ENCODE measurements around the gene ECHS1. TPM values are rescaled to one million over a fixed set of nuclear protein-coding genes. Genes with fewer than 3 reads are reported as not detected.
"Not testable (repeated sequence)": the region's sequence is repeated elsewhere in the genome, so short reads cannot be mapped to it uniquely, and the experiment has no call there.

ECHS1 gene
- total and polyA plus RNA-seq, 7 donors, result 83.2 to 151 (median 121) TPM

DNA sequence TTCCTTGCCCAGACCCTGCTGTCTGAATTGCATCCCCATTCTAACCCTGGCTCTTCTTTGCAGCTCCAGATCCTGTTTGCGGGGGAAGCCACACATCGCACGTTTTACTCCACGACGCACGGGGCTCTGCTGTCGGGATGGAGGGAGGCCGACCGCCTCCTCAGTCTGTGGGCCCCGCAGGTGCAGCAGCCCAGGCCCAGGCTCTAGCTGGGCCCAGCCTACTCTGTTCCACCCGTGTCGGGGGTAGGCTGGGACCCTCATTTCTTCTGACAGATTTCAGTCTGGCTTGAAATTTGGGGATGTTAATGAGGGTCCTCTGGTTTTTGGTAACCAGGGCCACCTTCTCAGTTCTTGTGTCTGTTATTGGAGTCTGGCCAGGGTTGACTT, 18.1 kb upstream of the ECHS1 start:
- no peaks in the 10 kb centered on the region for H3K27me3 ChIP-seq (ENCODE audit: insufficient read depth in 3 of 3, low read length in 2 of 3)
- intact Hi-C loops (cut with DNase I), result loop anchor here in 1 of 2 donors (10.0 kb wide), 1 partner anchor 66 kb away; no protein-coding TSS in a partner anchor
- no peak overlapping the region for H3K4me3 ChIP-seq
- DNase-seq (no peak), ATAC-seq (no peak)
- peaks cover 0 to 12% of the 10 kb centered on the region in 2 donors for H3K36me3 ChIP-seq (ENCODE audit: insufficient read depth in 1 of 2, low read depth in 1 of 2)
- TF ChIP-seq, protein P1, sequence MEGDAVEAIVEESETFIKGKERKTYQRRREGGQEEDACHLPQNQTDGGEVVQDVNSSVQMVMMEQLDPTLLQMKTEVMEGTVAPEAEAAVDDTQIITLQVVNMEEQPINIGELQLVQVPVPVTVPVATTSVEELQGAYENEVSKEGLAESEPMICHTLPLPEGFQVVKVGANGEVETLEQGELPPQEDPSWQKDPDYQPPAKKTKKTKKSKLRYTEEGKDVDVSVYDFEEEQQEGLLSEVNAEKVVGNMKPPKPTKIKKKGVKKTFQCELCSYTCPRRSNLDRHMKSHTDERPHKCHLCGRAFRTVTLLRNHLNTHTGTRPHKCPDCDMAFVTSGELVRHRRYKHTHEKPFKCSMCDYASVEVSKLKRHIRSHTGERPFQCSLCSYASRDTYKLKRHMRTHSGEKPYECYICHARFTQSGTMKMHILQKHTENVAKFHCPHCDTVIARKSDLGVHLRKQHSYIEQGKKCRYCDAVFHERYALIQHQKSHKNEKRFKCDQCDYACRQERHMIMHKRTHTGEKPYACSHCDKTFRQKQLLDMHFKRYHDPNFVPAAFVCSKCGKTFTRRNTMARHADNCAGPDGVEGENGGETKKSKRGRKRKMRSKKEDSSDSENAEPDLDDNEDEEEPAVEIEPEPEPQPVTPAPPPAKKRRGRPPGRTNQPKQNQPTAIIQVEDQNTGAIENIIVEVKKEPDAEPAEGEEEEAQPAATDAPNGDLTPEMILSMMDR (IDR thresholded peaks at IDR 0.05), result no peak
- no peaks in the 10 kb centered on the region for H3K9me3 ChIP-seq
- peaks cover 8% of the 10 kb centered on the region for H3K4me1 ChIP-seq
- no peak overlapping the region for H3K27ac ChIP-seq
- 92 to 93% (median 92%) methylated on average over 12 of the region's 12 CpGs for WGBS, 3 donors

DNA sequence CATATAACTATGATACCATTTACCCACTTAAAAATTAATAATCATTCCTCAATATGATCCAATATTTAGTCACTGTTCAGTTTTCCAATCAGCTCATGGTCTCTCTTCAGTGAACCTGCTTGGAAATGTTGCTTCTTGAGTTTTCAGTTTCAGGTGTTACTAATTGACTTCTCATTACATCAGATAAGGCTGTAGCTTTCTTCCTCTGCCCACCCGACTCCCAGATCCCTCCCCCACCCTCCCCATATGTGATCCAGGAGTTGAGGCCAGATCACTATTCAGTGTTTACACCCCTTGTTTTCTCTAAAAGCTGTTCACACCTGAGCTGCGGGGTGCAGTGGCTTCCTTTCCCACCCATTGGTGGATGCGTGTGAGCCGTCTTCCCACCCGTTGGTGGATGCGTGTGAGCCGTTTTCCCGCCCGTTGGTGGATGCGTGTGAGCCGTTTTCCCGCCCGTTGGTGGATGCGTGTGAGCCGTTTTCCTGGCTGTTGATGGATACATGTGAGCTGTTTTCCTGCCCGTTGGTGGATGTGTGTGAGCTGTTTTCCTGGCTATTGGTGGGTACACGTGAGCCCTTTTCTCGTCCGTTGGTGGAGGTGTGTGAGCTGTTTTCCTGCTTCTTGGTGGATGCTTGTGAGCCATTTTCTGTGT, 17.6 kb upstream of the ECHS1 start:
- Histone ChIP-seq H3K4me1 (peaks cover 8% of the 10 kb centered on the region), H3K27ac (peak overlapping the region; percentile 30), H3K36me3 (ENCODE audit: insufficient read depth in 1 of 2, low read depth in 1 of 2) (peaks cover 0 to 7% of the 10 kb centered on the region in 2 donors), H3K9me3 (no peaks in the 10 kb centered on the region), H3K4me3 (no peak overlapping the region), H3K27me3 (ENCODE audit: insufficient read depth in 3 of 3, low read length in 2 of 3) (no peaks in the 10 kb centered on the region)
- WGBS, 3 donors, result 82 to 90% (median 87%) methylated on average over 19 of the region's 19 CpGs
- ATAC-seq (no peak), DNase-seq (no peak)
- TF ChIP-seq, protein P1 (IDR thresholded peaks at IDR 0.05), result no peak
- intact Hi-C loops (cut with DNase I), result loop anchor here in 1 of 2 donors (10.0 kb wide), 1 partner anchor 66 kb away; no protein-coding TSS in a partner anchor

DNA sequence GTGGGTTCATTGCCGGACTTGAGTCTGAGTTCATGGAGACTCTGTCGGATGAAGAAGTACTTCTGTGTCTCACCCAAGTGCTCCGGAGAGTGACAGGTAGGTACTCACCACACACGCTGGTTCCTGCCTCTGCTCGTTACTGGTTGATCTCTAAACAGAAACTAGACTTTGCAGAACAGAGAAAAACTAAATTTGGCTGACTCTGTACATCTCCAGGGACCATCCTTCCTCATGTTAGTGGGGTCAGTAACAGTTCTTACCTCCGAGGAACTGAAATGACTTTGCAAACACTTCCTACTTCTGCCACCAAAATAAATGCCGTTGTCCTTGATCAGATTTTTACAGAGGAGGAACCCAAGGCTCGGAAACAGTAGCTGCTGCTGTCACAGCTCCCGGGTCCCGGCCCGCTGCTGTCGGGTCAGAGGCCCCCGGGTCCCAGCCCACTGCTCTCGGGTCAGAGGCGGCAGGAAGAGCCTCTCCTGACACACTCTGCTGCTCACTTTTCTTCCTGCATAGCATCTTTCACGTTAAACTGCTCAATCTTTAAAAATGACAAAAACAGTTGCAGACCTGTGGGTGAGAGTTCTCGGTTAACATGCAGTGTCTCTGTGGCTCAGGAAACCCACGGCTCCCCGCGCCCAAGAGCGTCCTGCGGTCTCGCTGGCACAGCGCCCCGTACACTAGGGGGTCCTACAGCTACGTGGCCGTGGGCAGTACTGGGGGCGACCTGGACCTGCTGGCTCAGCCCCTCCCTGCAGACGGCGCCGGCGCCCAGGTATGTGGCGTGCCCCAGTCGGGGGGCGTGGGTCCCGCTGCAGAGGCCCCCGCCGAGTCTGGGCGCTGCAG, 16.0 kb upstream of the ECHS1 start:
- WGBS, 3 donors, result 76 to 78% (median 78%) methylated on average over 39 of the region's 39 CpGs
- ATAC-seq (no peak), DNase-seq (no peak)
- Histone ChIP-seq H3K4me1 (no peaks in the 10 kb centered on the region), H3K4me3 (no peak overlapping the region), H3K36me3 (ENCODE audit: insufficient read depth in 1 of 2, low read depth in 1 of 2) (peaks cover 0 to 10% of the 10 kb centered on the region in 2 donors), H3K27me3 (ENCODE audit: insufficient read depth in 3 of 3, low read length in 2 of 3) (no peaks in the 10 kb centered on the region), H3K9me3 (no peaks in the 10 kb centered on the region), H3K27ac (no peak overlapping the region)
- intact Hi-C loops (cut with DNase I), result no loop called here
- TF ChIP-seq, protein P1 (IDR thresholded peaks at IDR 0.05), result no peak

- H3K27ac ChIP-seq, result no peak overlapping the region
These were observed 15.2 kb upstream of the ECHS1 start for GRCh38 chr10:133388236-133388972.

GRCh38 chr10:133386951-133387350, 13.8 kb upstream of the ECHS1 start:
- H3K27me3 ChIP-seq (ENCODE audit: insufficient read depth in 3 of 3, low read length in 2 of 3); DNase-seq; intact Hi-C loops (cut with DNase I); H3K4me1 ChIP-seq; ATAC-seq; H3K9me3 ChIP-seq; H3K4me3 ChIP-seq; H3K27ac ChIP-seq: not testable (repeated sequence)
- peaks cover 0 to 28% of the 10 kb centered on the region in 2 donors for H3K36me3 ChIP-seq (ENCODE audit: insufficient read depth in 1 of 2, low read depth in 1 of 2)
- WGBS, 3 donors, result 95 to 100% (median 98%) methylated on average over 4 of the region's 4 CpGs

More at GRCh38 chr10:133388236-133388972, 15.2 kb upstream of the ECHS1 start:
- intact Hi-C loops (cut with DNase I), result no loop called here
- no peak for ATAC-seq
- Histone ChIP-seq H3K36me3 (ENCODE audit: insufficient read depth in 1 of 2, low read depth in 1 of 2) (peaks cover 0 to 18% of the 10 kb centered on the region in 2 donors), H3K27me3 (ENCODE audit: insufficient read depth in 3 of 3, low read length in 2 of 3) (no peaks in the 10 kb centered on the region), H3K9me3 (no peaks in the 10 kb centered on the region), H3K4me1 (no peaks in the 10 kb centered on the region), H3K4me3 (no peak overlapping the region)
- DNase-seq, result no peak
- WGBS, 3 donors, result 82 to 88% (median 87%) methylated on average over 17 of the region's 17 CpGs
- TF ChIP-seq, protein P1 (IDR thresholded peaks at IDR 0.05), result no peak
